Right ventricle myocardium inferior (tissue), 1 donor: Measurements from ENCODE around the gene SRP9. TPM values are rescaled to one million over a fixed set of nuclear protein-coding genes. Genes with fewer than 3 reads are reported as not detected.
"Not testable (repeated sequence)": the region's sequence is repeated elsewhere in the genome, so short reads cannot be mapped to it uniquely, and the experiment has no call there.

Experiments
- ATAC-seq: fragments of 200-7000 bp; cut with Tn5 transposase; one replicate; pipeline ENCODE4 v1.9.1; 2020; ENCODE audit warnings: mild to moderate bottlenecking, moderate library complexity
- DNase-seq: peaks from one replicate; pipeline ENCODE4 v3.0.0; 2021; ENCODE audit errors: missing footprints
- intact Hi-C: fragments of 100-400 bp; cut with DNase I; formaldehyde crosslinking; loops from one replicate; pipeline ENCODE4 v1.11.0; 2022
- total RNA-seq: library from RNA; stranded (reverse); fragmentation: NEBNext Ultra II Directional; extraction: Animal tissue kit (Norgen Biotek cat#: 25700); gene quantifications from one replicate; pipeline ENCODE4 v1.2.1, GENCODE V29; 2021
- donor health status: DM: no; HTN: yes; CAD: no; lungs with severe emphysema.

SRP9 gene
- total RNA-seq, 1 donor from 2014 or later: 192 TPM

GRCh38 chr1:225769687-225770086 is 7.9 kb upstream of the SRP9 start:
- DNase-seq (no peak), ATAC-seq (no peak)
- intact Hi-C loops: loop anchor here (5.0 to 10.0 kb wide), 4 partner anchors 77 to 1095 kb away; partner anchors contain the start of gene ENAH

- DNase-seq: no peak
- ATAC-seq: no peak
- intact Hi-C loops: loop anchor here (5.0 to 10.0 kb wide), 4 partner anchors 78 to 1094 kb away; partner anchors contain the start of gene ENAH
Observed at GRCh38 chr1:225770561-225771248, 6.9 kb upstream of the SRP9 start.

- intact Hi-C loops: loop anchor here (1.0 to 10.0 kb wide), 6 partner anchors 79 to 1093 kb away; partner anchors contain the start of gene ENAH
- ATAC-seq: no peak
- no peak for DNase-seq
Observed at GRCh38 chr1:225771661-225772322, 5.8 kb upstream of the SRP9 start.

- peak; percentile 77 for DNase-seq
- intact Hi-C loops: loop anchor here (1.0 to 10.0 kb wide), 6 partner anchors 80 to 1092 kb away; partner anchors contain the start of gene ENAH
- ATAC-seq: peak; percentile 88
Observed at GRCh38 chr1:225772323-225772768, 5.3 kb upstream of the SRP9 start.

- intact Hi-C loops: loop anchor here (1.0 to 10.0 kb wide), 6 partner anchors 81 to 1092 kb away; partner anchors contain the start of gene ENAH
- DNase-seq (no peak), ATAC-seq (no peak)
Observed at GRCh38 chr1:225772848-225773247, 4.8 kb upstream of the SRP9 start.

- intact Hi-C loops: loop anchor here (5.0 to 10.0 kb wide), 5 partner anchors 82 to 1090 kb away; partner anchors contain the start of gene ENAH
- ATAC-seq (no peak), DNase-seq (no peak)
Observed at GRCh38 chr1:225774281-225775147, 3.1 kb upstream of the SRP9 start.

GRCh38 chr1:225776294-225776693 is 1.3 kb upstream of the SRP9 start:
- intact Hi-C loops: loop anchor here (2.0 to 10.0 kb wide), 4 partner anchors 35 to 1089 kb away; partner anchors contain the start of gene EPHX1
- no peak for ATAC-seq
- no peak for DNase-seq

GRCh38 chr1:225777058-225777582 is 506 bp upstream of the SRP9 start:
- ATAC-seq: peak; percentile 0
- intact Hi-C loops: loop anchor here (2.0 to 10.0 kb wide), 4 partner anchors 34 to 1088 kb away; partner anchors contain the start of gene EPHX1

GRCh38 chr1:225778337-225778669 is 677 bp downstream of the SRP9 start:
- intact Hi-C loops: loop anchor here (5.0 to 10.0 kb wide), 2 partner anchors 134 to 1086 kb away; no protein-coding TSS in a partner anchor
- no peak for ATAC-seq
- no peak for DNase-seq

More at GRCh38 chr1:225777058-225777582, 506 bp upstream of the SRP9 start:
- no peak for DNase-seq

GRCh38 chr1:225779165-225779564 is 1.5 kb downstream of the SRP9 start:
- intact Hi-C loops: loop anchor here (5.0 to 10.0 kb wide), 2 partner anchors 133 to 1086 kb away; no protein-coding TSS in a partner anchor
- not testable (repeated sequence) for ATAC-seq, DNase-seq

GRCh38 chr1:225780134-225780533 is 2.5 kb downstream of the SRP9 start:
- intact Hi-C loops: no loop called here
- no peak for ATAC-seq
- DNase-seq: no peak

- ATAC-seq: no peak
- intact Hi-C loops: no loop called here
Observed at GRCh38 chr1:225780630-225781029, 3.0 kb downstream of the SRP9 start.

GRCh38 chr1:225789142-225789541 is 11.5 kb downstream of the SRP9 start:
- intact Hi-C loops: not testable (repeated sequence)

More at GRCh38 chr1:225780630-225781029, 3.0 kb downstream of the SRP9 start:
- DNase-seq: no peak

GRCh38 chr1:225794954-225795353 is 17.3 kb downstream of the SRP9 start:
- DNase-seq: no peak
- intact Hi-C loops: no loop called here
- ATAC-seq: no peak

More at GRCh38 chr1:225789142-225789541, 11.5 kb downstream of the SRP9 start:
- not testable (repeated sequence) for DNase-seq, ATAC-seq

- DNase-seq, ATAC-seq, intact Hi-C loops: not testable (repeated sequence)
Observed at GRCh38 chr1:225796097-225796496, 18.5 kb downstream of the SRP9 start.

GRCh38 chr1:225801146-225801545 is 23.5 kb downstream of the SRP9 start:
- DNase-seq, ATAC-seq, intact Hi-C loops: not testable (repeated sequence)

GRCh38 chr1:225806249-225806648 is 28.6 kb downstream of the SRP9 start:
- ATAC-seq: no peak
- no peak for DNase-seq
- intact Hi-C loops: no loop called here

GRCh38 chr1:225806736-225807135 is 29.1 kb downstream of the SRP9 start:
- intact Hi-C loops, ATAC-seq, DNase-seq: not testable (repeated sequence)
